IPS-11a (cell line): ENCODE measurements around the gene NPFF.
"Not testable (repeated sequence)": the region's sequence is repeated elsewhere in the genome, so short reads cannot be mapped to it uniquely, and the experiment has no call there.

Experiments
- H3K4me3 ChIP-seq: one replicate; pipeline ENCODE4 v1.5.1; 2013; ENCODE audit warnings: low read depth, low read length, control low read depth

The NPFF gene

GRCh38 chr12:53506881-53507602 is at the start of gene NPFF:
Gene NPFF (minus strand): TSS chr12:53507484. CDS start chr12:53507474, 10 bp downstream.
- no peak within 1 kb of the TSS for H3K4me3 ChIP-seq

GRCh38 chr12:53552361-53553327 is 45.4 kb upstream of the NPFF start:
- no peak overlapping the region for H3K4me3 ChIP-seq

- H3K4me3 ChIP-seq = no peak overlapping the region
These were observed 44.6 kb upstream of the NPFF start for GRCh38 chr12:53551889-53552291.

- no peak overlapping the region for H3K4me3 ChIP-seq
These were observed 43.3 kb upstream of the NPFF start for GRCh38 chr12:53550595-53550994.

GRCh38 chr12:53550131-53550530 is 42.8 kb upstream of the NPFF start:
- H3K4me3 ChIP-seq = not testable (repeated sequence)

GRCh38 chr12:53548354-53548753 is 41.1 kb upstream of the NPFF start:
- H3K4me3 ChIP-seq = not testable (repeated sequence)

- no peak overlapping the region for H3K4me3 ChIP-seq
These were observed 36.3 kb upstream of the NPFF start for GRCh38 chr12:53543539-53543938.

GRCh38 chr12:53539526-53539925 is 32.2 kb upstream of the NPFF start:
- no peak overlapping the region for H3K4me3 ChIP-seq

- H3K4me3 ChIP-seq = no peak overlapping the region
These were observed 31.0 kb upstream of the NPFF start for GRCh38 chr12:53538209-53538689.

- no peak overlapping the region for H3K4me3 ChIP-seq
These were observed 29.7 kb upstream of the NPFF start for GRCh38 chr12:53536962-53537361.

GRCh38 chr12:53533471-53533870 is 26.2 kb upstream of the NPFF start:
- H3K4me3 ChIP-seq = no peak overlapping the region

GRCh38 chr12:53532524-53533445 is 25.5 kb upstream of the NPFF start:
- H3K4me3 ChIP-seq = no peak overlapping the region

GRCh38 chr12:53532021-53532420 is 24.7 kb upstream of the NPFF start:
- no peak overlapping the region for H3K4me3 ChIP-seq

GRCh38 chr12:53530920-53531319 is 23.6 kb upstream of the NPFF start:
- no peak overlapping the region for H3K4me3 ChIP-seq

- no peak overlapping the region for H3K4me3 ChIP-seq
These were observed 22.8 kb upstream of the NPFF start for GRCh38 chr12:53530061-53530460.

GRCh38 chr12:53524476-53524875 is 17.2 kb upstream of the NPFF start:
- no peak overlapping the region for H3K4me3 ChIP-seq

GRCh38 chr12:53523131-53523530 is 15.8 kb upstream of the NPFF start:
- no peak overlapping the region for H3K4me3 ChIP-seq

- no peak overlapping the region for H3K4me3 ChIP-seq
These were observed 11.1 kb upstream of the NPFF start for GRCh38 chr12:53518381-53518780.

- no peak overlapping the region for H3K4me3 ChIP-seq
These were observed 9.6 kb upstream of the NPFF start for GRCh38 chr12:53516758-53517455.

- no peak overlapping the region for H3K4me3 ChIP-seq
These were observed 8.0 kb upstream of the NPFF start for GRCh38 chr12:53515291-53515680.
